Bronchial epithelial cell (primary cell): Measurements from ENCODE around the gene CHCHD6. TPM values are rescaled to one million over a fixed set of nuclear protein-coding genes. Genes with fewer than 3 reads are reported as not detected.

Experiments
- DNase-seq: peaks from one replicate; pipeline ENCODE4 v3.0.0-alpha.2; 2010; ENCODE audit warnings: low read depth
- FAIRE-seq: peaks from 2 replicates; lab custom pipeline; 2011; peaks lifted over from hg19 to GRCh38; lab: Jason Lieb, UNC
- H3K27me3 ChIP-seq: 2 replicates; pipeline ENCODE4 v1.5.1; 2011; ENCODE audit warnings: low read length; ENCODE audit not compliant: control insufficient read depth, insufficient read depth
- H3K36me3 ChIP-seq: 2 replicates; pipeline ENCODE4 v1.5.1; 2011; ENCODE audit warnings: low read length; ENCODE audit not compliant: control insufficient read depth, insufficient read depth
- H3K4me3 ChIP-seq: 2 replicates; pipeline ENCODE4 v1.5.1; 2011; ENCODE audit warnings: mild to moderate bottlenecking, low read depth, low read length, control low read depth
- total RNA-seq: library from RNA; depleted of rRNA; stranded (reverse); fragments of >200 nt; gene quantifications from 2 replicates; pipeline ENCODE4 v1.2.1, GENCODE V29; 2014
- TF ChIP-seq, protein P1 (sequence below): IDR thresholded peaks from 2 replicates; pipeline ENCODE4 v1.5.1; 2011; ENCODE audit warnings: mild to moderate bottlenecking, moderate library complexity, low read length, control low read depth, inconsistent platforms; ENCODE audit not compliant: insufficient read depth, severe bottlenecking

Gene CHCHD6
- total RNA-seq, 1 donor from 2014 or later: 25.5 TPM

DNA sequence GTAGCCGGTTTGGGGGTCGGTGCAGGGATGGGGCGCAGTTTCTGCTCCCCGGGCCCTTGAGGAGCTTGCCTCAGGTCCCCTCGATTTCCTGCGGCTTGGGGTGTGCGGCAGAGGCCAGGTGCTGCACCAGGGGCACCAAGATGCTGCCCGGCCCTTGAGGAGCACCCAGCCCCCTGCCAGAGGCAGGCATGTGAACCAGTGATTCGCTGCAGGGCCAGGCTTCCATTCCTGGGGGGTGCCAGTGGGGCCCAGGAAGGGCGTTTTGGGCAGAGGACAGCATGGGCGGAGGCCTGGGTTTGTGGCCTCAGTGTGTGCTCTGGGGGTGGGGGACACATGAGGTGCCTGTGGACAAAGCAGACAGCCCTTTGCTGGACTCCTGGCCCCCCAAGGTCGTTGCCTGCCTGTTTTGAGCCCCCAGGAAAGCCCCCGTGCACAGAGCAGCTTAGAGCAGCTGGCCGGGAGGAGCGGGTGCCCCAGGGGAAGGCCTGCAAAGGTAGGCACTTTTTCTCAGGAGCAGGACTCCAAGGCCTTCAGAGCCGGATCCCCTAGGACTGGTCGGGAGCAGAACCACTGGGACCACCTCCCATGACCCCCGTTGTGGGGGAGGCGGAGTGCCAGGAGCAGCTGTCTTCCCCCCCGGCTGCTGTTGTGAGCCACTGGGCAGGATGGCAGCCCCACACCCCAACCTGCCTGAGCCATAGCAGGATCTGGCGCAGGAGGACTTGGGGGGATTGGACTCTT, 280.5 kb downstream of the CHCHD6 start:
- Histone ChIP-seq H3K27me3 (no peaks in the 10 kb centered on the region), H3K4me3 (peak overlapping the region; percentile 85), H3K36me3 (peaks cover 13% of the 10 kb centered on the region)
- TF ChIP-seq, protein P1, sequence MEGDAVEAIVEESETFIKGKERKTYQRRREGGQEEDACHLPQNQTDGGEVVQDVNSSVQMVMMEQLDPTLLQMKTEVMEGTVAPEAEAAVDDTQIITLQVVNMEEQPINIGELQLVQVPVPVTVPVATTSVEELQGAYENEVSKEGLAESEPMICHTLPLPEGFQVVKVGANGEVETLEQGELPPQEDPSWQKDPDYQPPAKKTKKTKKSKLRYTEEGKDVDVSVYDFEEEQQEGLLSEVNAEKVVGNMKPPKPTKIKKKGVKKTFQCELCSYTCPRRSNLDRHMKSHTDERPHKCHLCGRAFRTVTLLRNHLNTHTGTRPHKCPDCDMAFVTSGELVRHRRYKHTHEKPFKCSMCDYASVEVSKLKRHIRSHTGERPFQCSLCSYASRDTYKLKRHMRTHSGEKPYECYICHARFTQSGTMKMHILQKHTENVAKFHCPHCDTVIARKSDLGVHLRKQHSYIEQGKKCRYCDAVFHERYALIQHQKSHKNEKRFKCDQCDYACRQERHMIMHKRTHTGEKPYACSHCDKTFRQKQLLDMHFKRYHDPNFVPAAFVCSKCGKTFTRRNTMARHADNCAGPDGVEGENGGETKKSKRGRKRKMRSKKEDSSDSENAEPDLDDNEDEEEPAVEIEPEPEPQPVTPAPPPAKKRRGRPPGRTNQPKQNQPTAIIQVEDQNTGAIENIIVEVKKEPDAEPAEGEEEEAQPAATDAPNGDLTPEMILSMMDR: no peak
- FAIRE-seq (no peak), DNase-seq (no peak)

DNA sequence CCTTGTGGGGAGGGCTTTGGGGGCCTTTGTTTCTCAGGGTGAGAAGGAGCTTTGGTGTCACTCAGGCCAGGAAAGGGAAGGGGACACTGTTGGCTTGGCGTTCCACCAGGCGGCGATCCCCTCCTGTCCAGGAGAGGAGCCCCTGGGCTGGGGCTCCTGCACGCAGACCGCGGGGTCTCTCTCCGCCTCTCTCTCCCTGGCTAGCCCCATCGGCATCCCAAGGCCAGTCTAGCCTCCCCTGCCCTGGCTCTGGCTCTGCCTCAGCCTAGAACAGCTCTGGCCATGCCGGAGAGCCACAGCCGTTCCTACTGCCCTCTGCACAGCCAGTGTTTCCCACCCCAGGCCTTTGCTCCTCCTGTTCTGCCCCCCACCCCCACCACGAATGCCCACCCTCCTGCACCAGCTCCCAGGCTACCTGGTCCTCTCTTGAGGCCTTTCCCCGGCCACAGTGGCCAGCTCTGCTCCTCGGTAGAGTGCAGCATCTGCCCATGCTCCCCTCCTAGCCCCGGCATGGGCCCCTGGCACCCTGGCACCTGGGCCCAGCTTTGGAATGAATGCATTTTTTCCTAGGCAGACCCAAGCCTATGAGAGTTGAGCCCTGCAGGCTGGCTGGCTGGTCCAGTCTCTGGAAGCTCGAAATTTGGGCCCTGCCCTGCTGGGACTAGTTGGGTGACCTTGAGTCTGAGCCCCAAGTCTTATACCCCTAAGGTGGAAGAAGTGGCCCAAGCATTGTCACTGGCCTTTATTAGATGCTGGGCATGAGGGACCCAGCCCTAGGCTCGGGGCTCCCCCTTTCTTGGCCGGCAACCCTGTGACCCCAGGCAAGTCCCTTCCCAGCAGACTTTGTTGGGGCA, 281.3 kb downstream of the CHCHD6 start:
- DNase-seq (no peak), FAIRE-seq (no peak)
- H3K36me3 ChIP-seq: peaks cover 21% of the 10 kb centered on the region
- TF ChIP-seq, protein P1: no peak
- peak overlapping the region; percentile 85 for H3K4me3 ChIP-seq
- H3K27me3 ChIP-seq: no peaks in the 10 kb centered on the region

DNA sequence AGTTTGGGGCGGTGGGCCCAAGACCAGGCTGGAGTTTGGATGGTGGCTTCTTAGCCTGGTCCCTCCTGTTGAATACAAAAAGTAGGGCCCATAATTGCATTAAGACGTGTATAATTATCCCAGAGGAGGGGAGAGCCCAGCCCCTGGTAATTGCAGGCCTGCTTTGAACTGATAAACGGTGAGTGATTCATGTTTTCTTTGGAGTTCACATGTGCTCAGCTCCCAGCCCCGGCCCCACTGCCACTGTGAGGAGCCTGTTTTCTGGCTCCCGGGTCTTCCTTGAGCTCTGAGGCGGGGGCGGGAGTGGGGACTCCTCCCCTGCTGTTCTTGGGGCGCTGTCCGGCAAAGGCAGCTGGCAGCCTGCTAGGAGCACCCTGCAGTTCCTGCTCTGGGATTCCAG, 282.0 kb downstream of the CHCHD6 start:
- Histone ChIP-seq H3K27me3 (no peaks in the 10 kb centered on the region), H3K4me3 (no peak overlapping the region), H3K36me3 (peaks cover 25% of the 10 kb centered on the region)
- no peak for FAIRE-seq
- TF ChIP-seq, protein P1: no peak
- DNase-seq: no peak

DNA sequence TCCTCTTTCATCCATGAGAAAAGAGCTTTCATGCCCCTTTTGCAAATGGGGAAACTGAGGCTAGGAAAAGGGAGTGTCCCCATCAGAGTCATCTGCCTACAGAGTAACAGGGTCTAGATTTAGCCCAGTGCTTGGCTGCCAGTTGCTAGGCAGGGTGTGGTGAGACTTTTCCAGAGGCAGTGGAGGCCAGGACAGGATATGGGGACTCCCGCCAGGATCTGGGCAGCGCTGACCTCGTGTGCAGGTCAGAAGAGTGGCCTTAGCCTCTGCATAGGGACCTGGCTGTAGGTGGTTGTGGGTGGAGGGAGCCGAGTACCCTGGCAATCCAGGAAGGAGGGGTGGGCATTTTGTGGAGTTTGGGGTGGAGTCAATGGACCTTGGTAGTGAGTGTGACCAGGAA, 283.1 kb downstream of the CHCHD6 start:
- no peak for FAIRE-seq

DNA sequence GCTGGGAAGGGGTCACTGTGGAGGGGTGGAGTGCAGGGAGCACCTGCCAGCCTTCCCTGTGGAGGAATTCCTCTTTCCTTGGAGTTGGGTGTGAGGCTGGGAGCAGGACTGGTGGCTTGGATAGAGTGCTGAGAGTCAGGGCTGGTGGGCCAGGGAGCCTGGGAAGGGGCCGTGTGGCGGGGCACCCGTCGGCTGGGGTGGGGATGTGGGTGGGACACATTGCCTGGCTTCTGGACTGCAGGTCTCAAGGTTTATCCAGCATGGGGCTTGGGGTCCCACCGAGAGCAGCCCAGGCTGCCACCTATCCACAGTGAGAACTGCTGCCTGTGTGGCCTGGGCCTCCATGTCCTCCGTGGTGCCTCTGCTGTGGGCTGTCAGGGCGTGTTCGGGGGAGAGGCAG, 283.6 kb downstream of the CHCHD6 start:
- no peaks in the 10 kb centered on the region for H3K27me3 ChIP-seq
- no peak overlapping the region for H3K4me3 ChIP-seq
- H3K36me3 ChIP-seq: peaks cover 30% of the 10 kb centered on the region
- FAIRE-seq: no peak
- no peak for DNase-seq
- TF ChIP-seq, protein P1: no peak

More for the DNA sequence above, 283.1 kb downstream of the CHCHD6 start:
- H3K27me3 ChIP-seq: no peaks in the 10 kb centered on the region
- DNase-seq: no peak
- peaks cover 30% of the 10 kb centered on the region for H3K36me3 ChIP-seq
- TF ChIP-seq, protein P1: no peak
- no peak overlapping the region for H3K4me3 ChIP-seq
